GM12878 (cell line): Measurements from ENCODE around the gene MAN1A1. TPM values are rescaled to one million over a fixed set of nuclear protein-coding genes. Genes with fewer than 3 reads are reported as not detected.

Source experiments
- ATAC-seq: fragments of 200-7000 bp; cut with Tn5 transposase; 3 replicates; pipeline ENCODE4 v1.9.1; 2020; ENCODE audit warnings: mild to moderate bottlenecking, moderate library complexity
- BruUV-seq: library from RNA; stranded (reverse); fragments of 400-500 nt; replicated peaks from 2 replicates; lab custom pipeline; 2021; lab: Mats Ljungman, UMichigan
- CTCF ChIA-PET: fragments of 300-600 bp; sonication (Branson Sonifier 250); formaldehyde crosslinking; extraction: SDS; loops from one replicate; lab custom pipeline; 2021; ENCODE audit warnings: inconsistent platforms; lab: Yijun Ruan, JAX
- POLR2A ChIA-PET: fragments of 350-600 bp; formaldehyde crosslinking; extraction: SDS; loops from one replicate; lab custom pipeline; 2021; ENCODE audit warnings: inconsistent platforms; lab: Charles Lee
- RAD21 ChIA-PET: fragments of 300-600 bp; sonication (Branson Sonifier 250); formaldehyde crosslinking; loops from one replicate; lab custom pipeline; 2023; ENCODE audit warnings: antibody characterized with exemption; ENCODE audit not compliant: unreplicated experiment; lab: Charles Lee
- SMC1A ChIA-PET: fragments of 300-600 bp; sonication (Branson Sonifier 250); formaldehyde crosslinking; loops from one replicate; lab custom pipeline; 2023; ENCODE audit not compliant: unreplicated experiment, uncharacterized antibody; lab: Charles Lee
- DNase-seq: peaks from one replicate; pipeline ENCODE4 v3.0.0-alpha.2; 2011; ENCODE audit warnings: low read depth, low spot score
- FAIRE-seq: peaks from 3 replicates; lab custom pipeline; 2011; peaks lifted over from hg19 to GRCh38; lab: Jason Lieb, UNC
- H2AFZ ChIP-seq: 2 replicates; pipeline ENCODE4 v1.6.0; 2011; ENCODE audit warnings: low read depth, low read length, control low read depth; ENCODE audit not compliant: control insufficient read depth
- H3K27ac ChIP-seq: 2 replicates; pipeline ENCODE4 v1.5.1; 2011; ENCODE audit warnings: control low read depth; ENCODE audit not compliant: control insufficient read depth, insufficient read depth
- H3K27me3 ChIP-seq, 2 experiments: replicated peaks in 1 of 2; 2 replicates each; pipeline versions ENCODE4 v1.6.0 to v1.6.1; 2011; ENCODE audit warnings: low read length in 1 of 2; ENCODE audit not compliant: control insufficient read depth in 2 of 2, insufficient read depth in 2 of 2
- H3K36me3 ChIP-seq, 2 experiments: 2 replicates each; pipeline ENCODE4 v1.5.1; 2011; ENCODE audit warnings: low read length in 1 of 2; ENCODE audit not compliant: control insufficient read depth in 2 of 2, insufficient read depth in 2 of 2
- H3K4me1 ChIP-seq: 2 replicates; pipeline ENCODE4 v1.6.1; 2011; ENCODE audit warnings: mild to moderate bottlenecking, low read length, moderate library complexity, mixed read lengths; ENCODE audit not compliant: control insufficient read depth, insufficient read depth
- H3K4me2 ChIP-seq: 2 replicates; pipeline ENCODE4 v1.6.0; 2011; ENCODE audit warnings: control low read depth; ENCODE audit not compliant: control insufficient read depth, insufficient read depth
- H3K4me3 ChIP-seq: fragments of 200-600 bp; sonication (generic); 2 replicates; pipeline ENCODE4 v1.5.1; 2016
- H3K79me2 ChIP-seq: 2 replicates; pipeline ENCODE4 v1.6.0; 2011; ENCODE audit warnings: low read length; ENCODE audit not compliant: control insufficient read depth, insufficient read depth
- H3K9ac ChIP-seq: 2 replicates; pipeline ENCODE4 v1.8.0; 2011; ENCODE audit warnings: low read length, control low read depth, mixed read lengths; ENCODE audit not compliant: control insufficient read depth, insufficient read depth
- H3K9me3 ChIP-seq: replicated peaks from 3 replicates; pipeline ENCODE4 v1.5.1; 2011; ENCODE audit warnings: mild to moderate bottlenecking, low read length; ENCODE audit not compliant: control insufficient read depth, insufficient read depth
- H4K20me1 ChIP-seq: 2 replicates; pipeline ENCODE4 v1.6.0; 2011; ENCODE audit not compliant: control insufficient read depth, insufficient read depth
- BMI1 ChIP-seq: fragments of 450-650 bp; IDR thresholded peaks from 2 replicates; pipeline ENCODE4 v1.6.1; 2016; ENCODE audit warnings: mild to moderate bottlenecking, moderate library complexity, borderline replicate concordance
- CREB1 ChIP-seq: IDR thresholded peaks from 2 replicates; pipeline ENCODE4 v1.6.1; 2012; ENCODE audit warnings: low read depth, mild to moderate bottlenecking, inconsistent platforms
- EED ChIP-seq: sonication (generic); IDR thresholded peaks from 2 replicates; pipeline ENCODE4 v1.6.1; 2016; ENCODE audit warnings: antibody characterized with exemption, low read depth
- NFYA ChIP-seq: IDR thresholded peaks from 2 replicates; pipeline ENCODE4 v1.6.1; 2011; ENCODE audit warnings: low read depth, mild to moderate bottlenecking, low read length, improper control_type of control experiment, borderline replicate concordance
- NR2C2 ChIP-seq: IDR thresholded peaks from 2 replicates; pipeline ENCODE4 v1.6.1; 2011; ENCODE audit warnings: borderline replicate concordance, low read depth; ENCODE audit not compliant: control insufficient read depth, insufficient read length
- POLR2AphosphoS2 ChIP-seq: IDR thresholded peaks from 2 replicates; pipeline ENCODE4 v1.6.1; 2011; ENCODE audit warnings: low read depth, mild to moderate bottlenecking, low read length, improper control_type of control experiment, moderate library complexity
- RBBP5 ChIP-seq: fragments of 200-600 bp; sonication (generic); conservative IDR thresholded peaks from 2 replicates; pipeline ENCODE4 v1.6.1; 2016
- SIN3A ChIP-seq: IDR thresholded peaks from 2 replicates; pipeline ENCODE4 v1.6.1; 2012; ENCODE audit warnings: low read depth, low read length, improper control_type of control experiment
- SMARCA5 ChIP-seq: fragments of 450-650 bp; IDR thresholded peaks from 2 replicates; pipeline ENCODE4 v1.6.1; 2017; ENCODE audit warnings: mild to moderate bottlenecking
- STAT1 ChIP-seq: fragments of 450-650 bp; conservative IDR thresholded peaks from 2 replicates; pipeline ENCODE4 v1.6.1; 2014; ENCODE audit warnings: antibody characterized with exemption, mild to moderate bottlenecking
- STAT3 ChIP-seq: IDR thresholded peaks from 2 replicates; pipeline ENCODE4 v1.6.1; 2011; ENCODE audit warnings: low read depth, low read length, improper control_type of control experiment
- SUPT20H ChIP-seq: IDR thresholded peaks from 2 replicates; pipeline ENCODE4 v1.6.1; 2011; ENCODE audit warnings: low read depth, mild to moderate bottlenecking, low read length, moderate library complexity, borderline replicate concordance; ENCODE audit not compliant: control insufficient read depth
- ZNF384 ChIP-seq: IDR thresholded peaks from 2 replicates; pipeline ENCODE4 v1.6.1; 2012; ENCODE audit warnings: low read depth, mild to moderate bottlenecking, low read length, improper control_type of control experiment, borderline replicate concordance
- WGBS: methylation state at CpG from one replicate; pipeline ENCODE4 v1.1.6; 2016; ENCODE audit warnings: low lambda C conversion rate; ENCODE audit not compliant: insufficient replicate concordance, insufficient coverage; ENCODE audit errors: missing lambda C conversion rate; 5-methylcytosine and 5-hydroxymethylcytosine counted together
- in situ Hi-C: fragments of 300-500 bp; cut with MboI; formaldehyde crosslinking; loops from 9 replicates; pipeline ENCODE4 v1.14.3; 2018; ENCODE audit warnings: mixed read lengths
- intact Hi-C: fragments of 100-400 bp; cut with micrococcal nuclease; formaldehyde crosslinking; loops from one replicate; pipeline ENCODE4 v1.14.2; 2022; ENCODE audit not compliant: unreplicated experiment
- polyA plus RNA-seq, 11 experiments: library from polyadenylated mRNA; depleted of rRNA in 4 of 11; unstranded in 6 of 11; stranded (reverse) in 5 of 11; fragments of >200 nt; fragmentation: Nextera tagmentation in 4 of 11; fragmentation: Illumina TruSeq in 1 of 11; extraction: Ambion mirVana in 4 of 11; extraction: Trizol in 1 of 11; gene quantifications; 1 replicate in 1 of 11; 2 replicates in 10 of 11; pipeline versions ENCODE4 v1.2.1 to v1.2.3, GENCODE V29; 2011 to 2016; ENCODE audit warnings: inconsistent platforms in 2 of 11, missing spikeins in 2 of 11, low read depth in 1 of 11
- total RNA-seq, 4 experiments: library from RNA; depleted of rRNA in 3 of 4; stranded (reverse); fragments of >200 nt in 3 of 4; fragmentation: Illumina TruSeq in 1 of 4; extraction: Trizol in 1 of 4; gene quantifications; 2 replicates each; pipeline versions ENCODE4 v1.2.1 to v1.2.3, GENCODE V29; 2013 to 2021
- TF ChIP-seq, protein P1 (sequence below), 3 experiments: IDR thresholded peaks in 2 of 3; conservative IDR thresholded peaks in 1 of 3; 2 replicates each; pipeline ENCODE4 v1.5.1; 2011; ENCODE audit warnings: low read depth in 3 of 3, low read length in 3 of 3, mild to moderate bottlenecking in 3 of 3, control low read depth in 2 of 3, moderate library complexity in 2 of 3, inconsistent platforms in 1 of 3, mixed read lengths in 1 of 3; ENCODE audit not compliant: control insufficient read depth in 2 of 3, insufficient read depth in 1 of 3; ENCODE audit errors: extremely low read depth in 1 of 3
- TF ChIP-seq, protein P2 (sequence below): fragments of 450-650 bp; IDR thresholded peaks from 2 replicates; pipeline ENCODE4 v1.6.1; 2016; ENCODE audit warnings: mild to moderate bottlenecking
- TF ChIP-seq, protein P3 (sequence below): fragments of 450-650 bp; IDR thresholded peaks from 2 replicates; pipeline ENCODE4 v1.6.1; 2017; ENCODE audit warnings: mild to moderate bottlenecking, moderate library complexity

Gene MAN1A1
- total and polyA plus RNA-seq, 10 of the 15 experiments (the other 5 are each of a cell fraction or from before 2014, with no cell fraction given), result 5.4 to 28.1 (median 19.5) TPM

DNA sequence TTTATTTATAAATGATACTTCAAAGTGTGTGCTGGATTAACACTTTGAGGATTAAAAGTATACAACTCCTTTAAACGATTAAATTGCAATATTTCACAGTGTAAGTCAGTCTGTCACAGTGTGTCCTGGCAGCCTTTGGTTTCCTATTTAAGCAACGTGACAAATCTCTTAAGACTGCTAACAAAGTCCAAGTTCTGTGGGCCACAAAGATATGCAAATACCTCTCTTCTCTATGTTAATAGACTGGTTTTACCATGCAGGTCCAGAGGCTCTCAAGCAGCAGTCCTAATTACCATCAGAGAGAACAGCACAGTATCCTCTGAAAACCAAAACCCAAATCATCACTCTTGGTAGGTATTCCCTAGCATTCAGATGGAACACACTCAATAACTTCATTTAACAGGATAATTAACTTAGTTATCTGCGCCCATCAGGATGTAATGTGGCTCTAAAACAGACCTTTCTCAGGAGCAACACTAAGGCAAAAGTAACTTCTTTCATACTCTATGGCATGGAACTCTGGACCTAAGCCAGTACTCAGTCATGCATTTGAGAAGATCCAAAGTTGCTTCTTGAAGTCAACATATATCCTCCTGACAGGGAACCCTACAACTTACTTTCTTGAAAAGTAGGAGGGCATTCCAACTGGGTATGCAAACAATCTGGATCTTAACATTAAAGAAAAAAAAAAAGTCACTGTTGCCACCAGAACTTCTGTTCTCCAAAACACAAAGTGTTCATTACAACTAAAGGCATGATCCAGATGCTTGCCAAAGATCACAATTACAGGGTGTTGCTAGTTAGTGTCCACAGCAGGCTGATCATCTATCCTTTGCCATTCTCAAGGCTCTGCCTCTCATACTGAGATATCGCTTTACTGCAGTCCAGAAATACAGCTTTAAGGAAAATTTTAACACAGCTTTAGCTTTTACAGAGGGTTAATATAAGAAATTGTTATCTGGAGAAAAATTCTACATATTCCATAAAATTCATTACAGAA lies 53.2 kb downstream of the MAN1A1 start:
- intact Hi-C loops (no loop called here), in situ Hi-C loops (no loop called here)
- no TSS peak for BruUV-seq
- FAIRE-seq (no peak), ATAC-seq (peak; percentile 68), DNase-seq (no peak)
- ChIA-PET SMC1A (interaction anchor here (1.4 kb wide), 3 partner anchors 12 to 42 kb away, joined by 4 to 13 read pairs (median 5); no protein-coding TSS in a partner anchor), CTCF (interaction anchor here (1.2 to 1.3 kb wide), 2 partner anchors 8 to 47 kb away, joined by 3 to 8 read pairs; no protein-coding TSS in a partner anchor), RAD21 (interaction anchor here (0.9 to 1.4 kb wide), 2 partner anchors 17 to 50 kb away, joined by 3 to 8 read pairs; no protein-coding TSS in a partner anchor), POLR2A (interaction anchor here (0.5 kb wide), 1 partner anchor 88 kb away, joined by 4 read pairs; no protein-coding TSS in a partner anchor)
- H3K9me3 ChIP-seq, result no peaks in the 10 kb centered on the region
- no peaks in the 10 kb centered on the region for H3K4me1 ChIP-seq
- H4K20me1 ChIP-seq, result no peaks in the 10 kb centered on the region
- H3K27ac ChIP-seq, result no peak overlapping the region
- no peak overlapping the region for H2AFZ ChIP-seq
- no peaks in the 10 kb centered on the region for H3K27me3 ChIP-seq
- H3K4me2 ChIP-seq, result no peak overlapping the region
- no peak overlapping the region for H3K9ac ChIP-seq
- no peak overlapping the region for H3K4me3 ChIP-seq
- 86% methylated on average over 4 of the region's 4 CpGs for WGBS
- no peaks in the 10 kb centered on the region for H3K79me2 ChIP-seq
- H3K36me3 ChIP-seq, result peaks cover 0 to 2% of the 10 kb centered on the region in 2 experiments; a peak in 1 of 4 replicates
- TF ChIP-seq NR2C2 (no peak), BMI1 (no peak), SUPT20H (no peak), STAT3 (no peak), SMARCA5 (no peak), ZNF384 (no peak), CREB1 (no peak), EED (no peak), STAT1 (no peak), SIN3A (no peak), NFYA (no peak), RBBP5 (no peak), POLR2AphosphoS2 (no peak)
- TF ChIP-seq, protein P1, sequence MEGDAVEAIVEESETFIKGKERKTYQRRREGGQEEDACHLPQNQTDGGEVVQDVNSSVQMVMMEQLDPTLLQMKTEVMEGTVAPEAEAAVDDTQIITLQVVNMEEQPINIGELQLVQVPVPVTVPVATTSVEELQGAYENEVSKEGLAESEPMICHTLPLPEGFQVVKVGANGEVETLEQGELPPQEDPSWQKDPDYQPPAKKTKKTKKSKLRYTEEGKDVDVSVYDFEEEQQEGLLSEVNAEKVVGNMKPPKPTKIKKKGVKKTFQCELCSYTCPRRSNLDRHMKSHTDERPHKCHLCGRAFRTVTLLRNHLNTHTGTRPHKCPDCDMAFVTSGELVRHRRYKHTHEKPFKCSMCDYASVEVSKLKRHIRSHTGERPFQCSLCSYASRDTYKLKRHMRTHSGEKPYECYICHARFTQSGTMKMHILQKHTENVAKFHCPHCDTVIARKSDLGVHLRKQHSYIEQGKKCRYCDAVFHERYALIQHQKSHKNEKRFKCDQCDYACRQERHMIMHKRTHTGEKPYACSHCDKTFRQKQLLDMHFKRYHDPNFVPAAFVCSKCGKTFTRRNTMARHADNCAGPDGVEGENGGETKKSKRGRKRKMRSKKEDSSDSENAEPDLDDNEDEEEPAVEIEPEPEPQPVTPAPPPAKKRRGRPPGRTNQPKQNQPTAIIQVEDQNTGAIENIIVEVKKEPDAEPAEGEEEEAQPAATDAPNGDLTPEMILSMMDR (IDR thresholded peaks at IDR 0.05 in 2 of 3, conservative IDR thresholded peaks at IDR 0.05 in 1 of 3; ENCODE audit: control insufficient read depth in 2 of 3, extremely low read depth in 1 of 3, insufficient read depth in 1 of 3, low read depth in 3 of 3, low read length in 3 of 3), result no peak
- TF ChIP-seq, protein P2, sequence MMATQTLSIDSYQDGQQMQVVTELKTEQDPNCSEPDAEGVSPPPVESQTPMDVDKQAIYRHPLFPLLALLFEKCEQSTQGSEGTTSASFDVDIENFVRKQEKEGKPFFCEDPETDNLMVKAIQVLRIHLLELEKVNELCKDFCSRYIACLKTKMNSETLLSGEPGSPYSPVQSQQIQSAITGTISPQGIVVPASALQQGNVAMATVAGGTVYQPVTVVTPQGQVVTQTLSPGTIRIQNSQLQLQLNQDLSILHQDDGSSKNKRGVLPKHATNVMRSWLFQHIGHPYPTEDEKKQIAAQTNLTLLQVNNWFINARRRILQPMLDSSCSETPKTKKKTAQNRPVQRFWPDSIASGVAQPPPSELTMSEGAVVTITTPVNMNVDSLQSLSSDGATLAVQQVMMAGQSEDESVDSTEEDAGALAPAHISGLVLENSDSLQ, result no peak
- TF ChIP-seq, protein P3, sequence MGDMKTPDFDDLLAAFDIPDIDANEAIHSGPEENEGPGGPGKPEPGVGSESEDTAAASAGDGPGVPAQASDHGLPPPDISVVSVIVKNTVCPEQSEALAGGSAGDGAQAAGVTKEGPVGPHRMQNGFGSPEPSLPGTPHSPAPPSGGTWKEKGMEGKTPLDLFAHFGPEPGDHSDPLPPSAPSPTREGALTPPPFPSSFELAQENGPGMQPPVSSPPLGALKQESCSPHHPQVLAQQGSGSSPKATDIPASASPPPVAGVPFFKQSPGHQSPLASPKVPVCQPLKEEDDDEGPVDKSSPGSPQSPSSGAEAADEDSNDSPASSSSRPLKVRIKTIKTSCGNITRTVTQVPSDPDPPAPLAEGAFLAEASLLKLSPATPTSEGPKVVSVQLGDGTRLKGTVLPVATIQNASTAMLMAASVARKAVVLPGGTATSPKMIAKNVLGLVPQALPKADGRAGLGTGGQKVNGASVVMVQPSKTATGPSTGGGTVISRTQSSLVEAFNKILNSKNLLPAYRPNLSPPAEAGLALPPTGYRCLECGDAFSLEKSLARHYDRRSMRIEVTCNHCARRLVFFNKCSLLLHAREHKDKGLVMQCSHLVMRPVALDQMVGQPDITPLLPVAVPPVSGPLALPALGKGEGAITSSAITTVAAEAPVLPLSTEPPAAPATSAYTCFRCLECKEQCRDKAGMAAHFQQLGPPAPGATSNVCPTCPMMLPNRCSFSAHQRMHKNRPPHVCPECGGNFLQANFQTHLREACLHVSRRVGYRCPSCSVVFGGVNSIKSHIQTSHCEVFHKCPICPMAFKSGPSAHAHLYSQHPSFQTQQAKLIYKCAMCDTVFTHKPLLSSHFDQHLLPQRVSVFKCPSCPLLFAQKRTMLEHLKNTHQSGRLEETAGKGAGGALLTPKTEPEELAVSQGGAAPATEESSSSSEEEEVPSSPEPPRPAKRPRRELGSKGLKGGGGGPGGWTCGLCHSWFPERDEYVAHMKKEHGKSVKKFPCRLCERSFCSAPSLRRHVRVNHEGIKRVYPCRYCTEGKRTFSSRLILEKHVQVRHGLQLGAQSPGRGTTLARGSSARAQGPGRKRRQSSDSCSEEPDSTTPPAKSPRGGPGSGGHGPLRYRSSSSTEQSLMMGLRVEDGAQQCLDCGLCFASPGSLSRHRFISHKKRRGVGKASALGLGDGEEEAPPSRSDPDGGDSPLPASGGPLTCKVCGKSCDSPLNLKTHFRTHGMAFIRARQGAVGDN, result no peak
